Regular cardiac myocyte (primary cell): Measurements from ENCODE around the gene CGB7. TPM values are rescaled to one million over a fixed set of nuclear protein-coding genes. Genes with fewer than 3 reads are reported as not detected.

Source experiments
- total RNA-seq: library from RNA; depleted of rRNA; stranded (reverse); fragments of >200 nt; gene quantifications from 2 replicates; pipeline ENCODE4 v1.2.3, GENCODE V29; 2014

The CGB7 gene
- total RNA-seq: 0.19 and 0.56 TPM in 2 replicates

GRCh38 chr19:49057636-49058234 is at the start of gene CGB7:
CGB7 (minus strand) TSS chr19:49057749; CDS start chr19:49055375, 2,374 bp downstream.

GRCh38 chr19:49085020-49085867 is 27.7 kb upstream of the CGB7 start, which contains the start of gene SNRNP70:
SNRNP70 (plus strand) TSS chr19:49085451; CDS start chr19:49086415, 964 bp downstream.

GRCh38 chr19:49064768-49065611 is 7.4 kb upstream of the CGB7 start, which contains the start of gene NTF4:
NTF4 (minus strand) TSS chr19:49064818; CDS start chr19:49061997, 2,821 bp downstream.

GRCh38 chr19:49049011-49049410 is 8.5 kb downstream of the CGB7 start, which contains the start of gene CGB8:
CGB8 (minus strand) TSS chr19:49049111; CDS start chr19:49048739, 372 bp downstream.

GRCh38 chr19:49043548-49043947 is 14.0 kb downstream of the CGB7 start, which contains the start of gene CGB5:
CGB5 (plus strand) TSS chr19:49043848; CDS start chr19:49044210, 362 bp downstream.

GRCh38 chr19:49036815-49037214 is 20.7 kb downstream of the CGB7 start, which contains the start of gene CGB1:
CGB1 (minus strand) TSS chr19:49036895; CDS start chr19:49036711, 184 bp downstream.

GRCh38 chr19:49031642-49032301 is 25.8 kb downstream of the CGB7 start, which contains the start of gene CGB2:
CGB2 (plus strand) TSS chr19:49031890; CDS start chr19:49032096, 206 bp downstream.

GRCh38 chr19:49024233-49024632 is 33.3 kb downstream of the CGB7 start, which contains the start of gene CGB3:
CGB3 (minus strand) TSS chr19:49024333; CDS start chr19:49023971, 362 bp downstream.

GRCh38 chr19:49017041-49017665 is 40.4 kb downstream of the CGB7 start, which contains the start of gene LHB:
LHB (minus strand) TSS chr19:49017091; CDS start chr19:49017081, 10 bp downstream.

Other genes starting within 250 kb of the CGB7 start
- 27.9 and 48.3 TPM in 2 replicates for gene BCAT2, start 246.7 kb downstream of the CGB7 start, total RNA-seq
- 0.38 and 2.5 TPM in 2 replicates for gene HSD17B14, start 221.3 kb downstream of the CGB7 start, total RNA-seq
- gene PLEKHA4, start 189.1 kb downstream of the CGB7 start, total RNA-seq: 5.6 and 10.4 TPM in 2 replicates
- gene PPP1R15A, start 185.3 kb downstream of the CGB7 start, total RNA-seq: 41.6 and 98.9 TPM in 2 replicates
- gene TULP2, start 159.0 kb downstream of the CGB7 start, total RNA-seq: not detected in 2 replicates
- gene NUCB1, start 157.4 kb downstream of the CGB7 start, total RNA-seq: 93.0 and 130 TPM in 2 replicates
- gene DHDH, start 124.0 kb downstream of the CGB7 start, total RNA-seq: 0.38 and 0.56 TPM in 2 replicates
- 96.4 and 104 TPM in 2 replicates for gene BAX, start 102.9 kb downstream of the CGB7 start, total RNA-seq
- 1,571 and 5,527 TPM in 2 replicates for gene FTL, start 92.4 kb downstream of the CGB7 start, total RNA-seq
- 47.5 and 56.9 TPM in 2 replicates for gene GYS1, start 64.4 kb downstream of the CGB7 start, total RNA-seq
- 138 and 392 TPM in 2 replicates for gene RUVBL2, start 63.9 kb downstream of the CGB7 start, total RNA-seq
- gene LHB, start 40.7 kb downstream of the CGB7 start, total RNA-seq: not detected in 2 replicates
- not detected in 2 replicates for gene CGB3, start 33.4 kb downstream of the CGB7 start, total RNA-seq
- not detected in 2 replicates for gene CGB2, start 25.9 kb downstream of the CGB7 start, total RNA-seq
- gene CGB1, start 20.9 kb downstream of the CGB7 start, total RNA-seq: 0.28 TPM in 1 of 2 replicates, not detected in the other
- not detected in 2 replicates for gene CGB5, start 13.9 kb downstream of the CGB7 start, total RNA-seq
- not detected in 2 replicates for gene CGB8, start 8.6 kb downstream of the CGB7 start, total RNA-seq
- not detected in 2 replicates for gene NTF4, start 7.1 kb upstream of the CGB7 start, total RNA-seq
- gene KCNA7, start 14.9 kb upstream of the CGB7 start, total RNA-seq: under 0.01 TPM in 1 of 2 replicates, not detected in the other
- 89.1 and 130 TPM in 2 replicates for gene SNRNP70, start 27.7 kb upstream of the CGB7 start, total RNA-seq
- 9.9 and 11.1 TPM in 2 replicates for gene LIN7B, start 56.6 kb upstream of the CGB7 start, total RNA-seq
- gene C19orf73, start 61.4 kb upstream of the CGB7 start, total RNA-seq: 0.58 and 0.85 TPM in 2 replicates
- gene PPFIA3, start 61.8 kb upstream of the CGB7 start, total RNA-seq: 1.7 and 4.5 TPM in 2 replicates
- gene HRC, start 97.6 kb upstream of the CGB7 start, total RNA-seq: under 0.01 and 1.4 TPM in 2 replicates
- gene TRPM4, start 100.0 kb upstream of the CGB7 start, total RNA-seq: 14.9 and 18.0 TPM in 2 replicates